ENCODE data around the gene PLCB1.

The PLCB1 gene

GRCh38 chr20:8756410-8756809, 624.3 kb downstream of the PLCB1 start:
- Histone ChIP-seq H3K9me3 (ENCODE audit: insufficient read depth, low read depth, low read length) (no peaks in the 10 kb centered on the region), H3K36me3 (ENCODE audit: insufficient read depth, low read depth, low read length) (no peaks in the 10 kb centered on the region), H3K27me3 (ENCODE audit: insufficient read depth, low read length) (no peaks in the 10 kb centered on the region), H3K9ac (ENCODE audit: low read depth, low read length) (no peak overlapping the region), H3K27ac (ENCODE audit: low read length) (no peak overlapping the region), H3K4me3 (ENCODE audit: low read length) (no peak overlapping the region), H3K4me1 (ENCODE audit: insufficient read depth, low read length) (no peaks in the 10 kb centered on the region)

- no peaks in the 10 kb centered on the region for H3K4me1 ChIP-seq (ENCODE audit: insufficient read depth, low read length)
- H3K27ac ChIP-seq (ENCODE audit: low read length): no peak overlapping the region
- H3K4me3 ChIP-seq (ENCODE audit: low read length): no peak overlapping the region
- H3K36me3 ChIP-seq (ENCODE audit: insufficient read depth, low read depth, low read length): no peaks in the 10 kb centered on the region
- H3K9me3 ChIP-seq (ENCODE audit: insufficient read depth, low read depth, low read length): no peaks in the 10 kb centered on the region
- no peak overlapping the region for H3K9ac ChIP-seq (ENCODE audit: low read depth, low read length)
- H3K27me3 ChIP-seq (ENCODE audit: insufficient read depth, low read length): no peaks in the 10 kb centered on the region
These were observed 625.1 kb downstream of the PLCB1 start for GRCh38 chr20:8757146-8757545.

- Histone ChIP-seq H3K27ac (ENCODE audit: low read length) (no peak overlapping the region), H3K9ac (ENCODE audit: low read depth, low read length) (no peak overlapping the region), H3K27me3 (ENCODE audit: insufficient read depth, low read length) (no peaks in the 10 kb centered on the region), H3K36me3 (ENCODE audit: insufficient read depth, low read depth, low read length) (no peaks in the 10 kb centered on the region), H3K4me3 (ENCODE audit: low read length) (no peak overlapping the region), H3K4me1 (ENCODE audit: insufficient read depth, low read length) (no peaks in the 10 kb centered on the region), H3K9me3 (ENCODE audit: insufficient read depth, low read depth, low read length) (no peaks in the 10 kb centered on the region)
These were observed 632.4 kb downstream of the PLCB1 start for GRCh38 chr20:8764344-8764962.

GRCh38 chr20:8766868-8767390, 634.9 kb downstream of the PLCB1 start:
- no peaks in the 10 kb centered on the region for H3K4me1 ChIP-seq (ENCODE audit: insufficient read depth, low read length)
- H3K4me3 ChIP-seq (ENCODE audit: low read length): no peak overlapping the region
- no peak overlapping the region for H3K27ac ChIP-seq (ENCODE audit: low read length)
- H3K36me3 ChIP-seq (ENCODE audit: insufficient read depth, low read depth, low read length): no peaks in the 10 kb centered on the region
- H3K9me3 ChIP-seq (ENCODE audit: insufficient read depth, low read depth, low read length): no peaks in the 10 kb centered on the region
- H3K27me3 ChIP-seq (ENCODE audit: insufficient read depth, low read length): no peaks in the 10 kb centered on the region
- no peak overlapping the region for H3K9ac ChIP-seq (ENCODE audit: low read depth, low read length)

GRCh38 chr20:8774412-8774811, 642.3 kb downstream of the PLCB1 start:
- no peaks in the 10 kb centered on the region for H3K36me3 ChIP-seq (ENCODE audit: insufficient read depth, low read depth, low read length)
- H3K27me3 ChIP-seq (ENCODE audit: insufficient read depth, low read length): no peaks in the 10 kb centered on the region
- H3K4me3 ChIP-seq (ENCODE audit: low read length): no peak overlapping the region
- no peaks in the 10 kb centered on the region for H3K4me1 ChIP-seq (ENCODE audit: insufficient read depth, low read length)
- no peak overlapping the region for H3K9ac ChIP-seq (ENCODE audit: low read depth, low read length)
- no peak overlapping the region for H3K27ac ChIP-seq (ENCODE audit: low read length)
- H3K9me3 ChIP-seq (ENCODE audit: insufficient read depth, low read depth, low read length): no peaks in the 10 kb centered on the region

- no peak overlapping the region for H3K27ac ChIP-seq (ENCODE audit: low read length)
- H3K9me3 ChIP-seq (ENCODE audit: insufficient read depth, low read depth, low read length): no peaks in the 10 kb centered on the region
- H3K27me3 ChIP-seq (ENCODE audit: insufficient read depth, low read length): no peaks in the 10 kb centered on the region
- H3K36me3 ChIP-seq (ENCODE audit: insufficient read depth, low read depth, low read length): no peaks in the 10 kb centered on the region
- no peaks in the 10 kb centered on the region for H3K4me1 ChIP-seq (ENCODE audit: insufficient read depth, low read length)
- no peak overlapping the region for H3K4me3 ChIP-seq (ENCODE audit: low read length)
- no peak overlapping the region for H3K9ac ChIP-seq (ENCODE audit: low read depth, low read length)
These were observed 645.8 kb downstream of the PLCB1 start for GRCh38 chr20:8777911-8778310.

GRCh38 chr20:8778387-8778786, 646.3 kb downstream of the PLCB1 start:
- Histone ChIP-seq H3K27ac (ENCODE audit: low read length) (no peak overlapping the region), H3K4me1 (ENCODE audit: insufficient read depth, low read length) (no peaks in the 10 kb centered on the region), H3K9ac (ENCODE audit: low read depth, low read length) (no peak overlapping the region), H3K27me3 (ENCODE audit: insufficient read depth, low read length) (no peaks in the 10 kb centered on the region), H3K4me3 (ENCODE audit: low read length) (no peak overlapping the region), H3K9me3 (ENCODE audit: insufficient read depth, low read depth, low read length) (no peaks in the 10 kb centered on the region), H3K36me3 (ENCODE audit: insufficient read depth, low read depth, low read length) (no peaks in the 10 kb centered on the region)

- Histone ChIP-seq H3K9me3 (ENCODE audit: insufficient read depth, low read depth, low read length) (no peaks in the 10 kb centered on the region), H3K4me3 (ENCODE audit: low read length) (no peak overlapping the region), H3K36me3 (ENCODE audit: insufficient read depth, low read depth, low read length) (no peaks in the 10 kb centered on the region), H3K9ac (ENCODE audit: low read depth, low read length) (no peak overlapping the region), H3K27ac (ENCODE audit: low read length) (no peak overlapping the region), H3K27me3 (ENCODE audit: insufficient read depth, low read length) (no peaks in the 10 kb centered on the region), H3K4me1 (ENCODE audit: insufficient read depth, low read length) (peaks cover 3% of the 10 kb centered on the region; the same call in 1 of the 2 replicates)
These were observed 648.8 kb downstream of the PLCB1 start for GRCh38 chr20:8780915-8781314.

- H3K4me1 ChIP-seq (ENCODE audit: insufficient read depth, low read length): peaks cover 3% of the 10 kb centered on the region; the same call in 1 of the 2 replicates
- H3K9ac ChIP-seq (ENCODE audit: low read depth, low read length): no peak overlapping the region
- no peak overlapping the region for H3K27ac ChIP-seq (ENCODE audit: low read length)
- no peaks in the 10 kb centered on the region for H3K27me3 ChIP-seq (ENCODE audit: insufficient read depth, low read length)
- no peak overlapping the region for H3K4me3 ChIP-seq (ENCODE audit: low read length)
- no peaks in the 10 kb centered on the region for H3K36me3 ChIP-seq (ENCODE audit: insufficient read depth, low read depth, low read length)
- no peaks in the 10 kb centered on the region for H3K9me3 ChIP-seq (ENCODE audit: insufficient read depth, low read depth, low read length)
These were observed 650.7 kb downstream of the PLCB1 start for GRCh38 chr20:8782804-8783203.

GRCh38 chr20:8783734-8784133, 651.7 kb downstream of the PLCB1 start:
- Histone ChIP-seq H3K9me3 (ENCODE audit: insufficient read depth, low read depth, low read length) (no peaks in the 10 kb centered on the region), H3K27me3 (ENCODE audit: insufficient read depth, low read length) (no peaks in the 10 kb centered on the region), H3K36me3 (ENCODE audit: insufficient read depth, low read depth, low read length) (no peaks in the 10 kb centered on the region), H3K9ac (ENCODE audit: low read depth, low read length) (no peak overlapping the region), H3K4me3 (ENCODE audit: low read length) (no peak overlapping the region), H3K27ac (ENCODE audit: low read length) (no peak overlapping the region), H3K4me1 (ENCODE audit: insufficient read depth, low read length) (peaks cover 3% of the 10 kb centered on the region; the same call in 1 of the 2 replicates)

- Histone ChIP-seq H3K4me3 (ENCODE audit: low read length) (no peak overlapping the region), H3K36me3 (ENCODE audit: insufficient read depth, low read depth, low read length) (no peaks in the 10 kb centered on the region), H3K9me3 (ENCODE audit: insufficient read depth, low read depth, low read length) (no peaks in the 10 kb centered on the region), H3K27me3 (ENCODE audit: insufficient read depth, low read length) (no peaks in the 10 kb centered on the region), H3K27ac (ENCODE audit: low read length) (no peak overlapping the region), H3K4me1 (ENCODE audit: insufficient read depth, low read length) (peaks cover 3% of the 10 kb centered on the region; the same call in 1 of the 2 replicates), H3K9ac (ENCODE audit: low read depth, low read length) (no peak overlapping the region)
These were observed 654.3 kb downstream of the PLCB1 start for GRCh38 chr20:8786383-8786782.

- Histone ChIP-seq H3K36me3 (ENCODE audit: insufficient read depth, low read depth, low read length) (no peaks in the 10 kb centered on the region), H3K9me3 (ENCODE audit: insufficient read depth, low read depth, low read length) (no peaks in the 10 kb centered on the region)
These were observed 655.0 kb downstream of the PLCB1 start for GRCh38 chr20:8787090-8787489.

More at GRCh38 chr20:8787090-8787489, 655.0 kb downstream of the PLCB1 start:
- no peak overlapping the region for H3K27ac ChIP-seq (ENCODE audit: low read length)
- H3K27me3 ChIP-seq (ENCODE audit: insufficient read depth, low read length): no peaks in the 10 kb centered on the region
- peaks cover 3% of the 10 kb centered on the region; the same call in 1 of the 2 replicates for H3K4me1 ChIP-seq (ENCODE audit: insufficient read depth, low read length)
- H3K4me3 ChIP-seq (ENCODE audit: low read length): no peak overlapping the region
- H3K9ac ChIP-seq (ENCODE audit: low read depth, low read length): no peak overlapping the region

All from iPS-20b (cell line).